ENCODE data around the gene MR1. TPM values are rescaled to one million over a fixed set of nuclear protein-coding genes. Genes with fewer than 3 reads are reported as not detected.
A peak's percentile ranks its signal among the peaks of the same experiment; 100 is the strongest.

Gene MR1
- polyA plus RNA-seq, 1 donor (not counting 4 experiments of a cell fraction or from before 2014, with no cell fraction given), result 32.3 TPM

DNA sequence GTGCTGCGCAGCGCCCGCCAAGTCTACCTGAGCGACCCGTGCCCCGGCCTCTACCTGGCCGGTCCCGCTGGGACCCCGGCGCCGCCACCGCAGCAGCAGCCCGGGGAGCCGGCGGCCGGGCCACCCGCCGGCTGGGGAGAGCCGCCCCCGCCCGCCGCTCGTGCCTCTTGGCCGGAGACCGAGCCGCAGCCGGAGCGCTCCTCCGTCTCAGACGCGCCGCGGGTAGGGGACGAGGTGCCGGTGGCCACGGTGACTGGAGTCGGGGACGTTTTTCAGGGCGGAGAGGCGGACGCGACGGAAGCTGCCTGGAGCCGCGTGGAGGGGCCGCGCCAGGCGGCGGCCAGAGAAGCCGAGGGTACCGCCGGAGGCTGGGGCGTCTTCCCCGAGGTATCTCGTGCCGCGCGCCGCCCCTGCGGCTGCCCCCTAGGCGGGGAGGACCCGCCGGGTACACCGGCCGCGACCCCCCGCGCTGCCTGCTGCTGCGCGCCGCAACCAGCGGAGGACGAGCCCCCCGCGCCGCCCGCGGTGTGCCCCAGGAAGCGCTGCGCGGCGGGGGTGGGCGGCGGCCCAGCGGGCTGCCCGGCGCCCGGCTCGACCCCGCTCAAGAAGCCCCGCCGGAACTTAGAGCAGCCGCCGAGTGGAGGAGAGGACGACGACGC lies 55.4 kb downstream of the MR1 start:
- peaks cover 33% of the 10 kb centered on the region for H3K4me1 ChIP-seq (ENCODE audit: control insufficient read depth, extremely low read depth, insufficient read depth, low read length)
- DNase-seq (ENCODE audit: low read depth, low spot score) (no peak), FAIRE-seq (no peak)
- H3K27ac ChIP-seq (ENCODE audit: control insufficient read depth, insufficient read depth, low read length), result peak overlapping the region; percentile 96
- peak overlapping the region; percentile 97 for H3K9ac ChIP-seq (ENCODE audit: control insufficient read depth, extremely low read depth, insufficient read depth, low read length)
- no peak overlapping the region for H2AFZ ChIP-seq (ENCODE audit: control insufficient read depth, low read length)
- H3K79me2 ChIP-seq (ENCODE audit: control insufficient read depth, insufficient read depth, low read length), result peaks cover 50% of the 10 kb centered on the region
- peak overlapping the region; percentile 81 to 96 (median 89) for H3K4me3 ChIP-seq (ENCODE audit: control insufficient read depth in 2 of 3, extremely low read depth in 1 of 3, insufficient read depth in 2 of 3, low read depth in 1 of 3, low read length in 3 of 3)
- H3K36me3 ChIP-seq (ENCODE audit: control insufficient read depth in 2 of 2, extremely low read depth in 1 of 2, insufficient read depth in 2 of 2, low read length in 2 of 2), result peaks cover 7 to 15% of the 10 kb centered on the region in 2 experiments
- no peaks in the 10 kb centered on the region for H3K9me3 ChIP-seq (ENCODE audit: control insufficient read depth, low read depth, low read length)
- peaks cover 4% of the 10 kb centered on the region for H3K9me1 ChIP-seq (ENCODE audit: control insufficient read depth, extremely low read depth, insufficient read depth, low read length)
- no peaks in the 10 kb centered on the region for H3K27me3 ChIP-seq (ENCODE audit: control insufficient read depth, extremely low read depth, insufficient read depth, low read length)
- dilution Hi-C loops (cut with MboI; ENCODE audit: extremely low pct_ligation_motif_present, low sequenced_read_pairs), result no loop called here
- H3K4me2 ChIP-seq (ENCODE audit: control insufficient read depth, extremely low read depth, insufficient read depth, low read depth, low read length), result peak overlapping the region; percentile 98
- TF ChIP-seq, protein P1, sequence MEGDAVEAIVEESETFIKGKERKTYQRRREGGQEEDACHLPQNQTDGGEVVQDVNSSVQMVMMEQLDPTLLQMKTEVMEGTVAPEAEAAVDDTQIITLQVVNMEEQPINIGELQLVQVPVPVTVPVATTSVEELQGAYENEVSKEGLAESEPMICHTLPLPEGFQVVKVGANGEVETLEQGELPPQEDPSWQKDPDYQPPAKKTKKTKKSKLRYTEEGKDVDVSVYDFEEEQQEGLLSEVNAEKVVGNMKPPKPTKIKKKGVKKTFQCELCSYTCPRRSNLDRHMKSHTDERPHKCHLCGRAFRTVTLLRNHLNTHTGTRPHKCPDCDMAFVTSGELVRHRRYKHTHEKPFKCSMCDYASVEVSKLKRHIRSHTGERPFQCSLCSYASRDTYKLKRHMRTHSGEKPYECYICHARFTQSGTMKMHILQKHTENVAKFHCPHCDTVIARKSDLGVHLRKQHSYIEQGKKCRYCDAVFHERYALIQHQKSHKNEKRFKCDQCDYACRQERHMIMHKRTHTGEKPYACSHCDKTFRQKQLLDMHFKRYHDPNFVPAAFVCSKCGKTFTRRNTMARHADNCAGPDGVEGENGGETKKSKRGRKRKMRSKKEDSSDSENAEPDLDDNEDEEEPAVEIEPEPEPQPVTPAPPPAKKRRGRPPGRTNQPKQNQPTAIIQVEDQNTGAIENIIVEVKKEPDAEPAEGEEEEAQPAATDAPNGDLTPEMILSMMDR (optimal IDR thresholded peaks at IDR 0.05 in 1 of 3, IDR thresholded peaks at IDR 0.05 in 1 of 3, conservative IDR thresholded peaks at IDR 0.05 in 1 of 3; ENCODE audit: extremely low read depth in 1 of 3, insufficient read depth in 2 of 3, low read length in 3 of 3), result no peak
- TF ChIP-seq EZH2 (IDR thresholded peaks at IDR 0.05; ENCODE audit: low read length), result no peak
- H4K20me1 ChIP-seq (ENCODE audit: control insufficient read depth, extremely low read depth, insufficient read depth, low read length), result peaks cover 25% of the 10 kb centered on the region

GRCh38 chr1:181089676-181090544 lies 56.1 kb downstream of the MR1 start:
- H3K27me3 ChIP-seq (ENCODE audit: control insufficient read depth, extremely low read depth, insufficient read depth, low read length), result no peaks in the 10 kb centered on the region
- dilution Hi-C loops (cut with MboI; ENCODE audit: extremely low pct_ligation_motif_present, low sequenced_read_pairs), result loop anchor here (5.0 kb wide), 1 partner anchor 77 kb away; no protein-coding TSS in a partner anchor
- H3K4me2 ChIP-seq (ENCODE audit: control insufficient read depth, extremely low read depth, insufficient read depth, low read depth, low read length), result peak overlapping the region; percentile 98
- H3K4me3 ChIP-seq (ENCODE audit: control insufficient read depth in 2 of 3, extremely low read depth in 1 of 3, insufficient read depth in 2 of 3, low read depth in 1 of 3, low read length in 3 of 3), result peak overlapping the region; percentile 81 to 96 (median 89)
- DNase-seq (ENCODE audit: low read depth, low spot score) (no peak), FAIRE-seq (no peak)
- no peak for TF ChIP-seq EZH2 (IDR thresholded peaks at IDR 0.05; ENCODE audit: low read length)
- TF ChIP-seq, protein P1 (optimal IDR thresholded peaks at IDR 0.05 in 1 of 3, IDR thresholded peaks at IDR 0.05 in 1 of 3, conservative IDR thresholded peaks at IDR 0.05 in 1 of 3; ENCODE audit: extremely low read depth in 1 of 3, insufficient read depth in 2 of 3, low read length in 3 of 3), result no peak
- H3K4me1 ChIP-seq (ENCODE audit: control insufficient read depth, extremely low read depth, insufficient read depth, low read length), result peaks cover 33% of the 10 kb centered on the region
- peaks cover 4% of the 10 kb centered on the region for H3K9me1 ChIP-seq (ENCODE audit: control insufficient read depth, extremely low read depth, insufficient read depth, low read length)
- H3K9me3 ChIP-seq (ENCODE audit: control insufficient read depth, low read depth, low read length), result no peaks in the 10 kb centered on the region
- peaks cover 7 to 15% of the 10 kb centered on the region in 2 experiments for H3K36me3 ChIP-seq (ENCODE audit: control insufficient read depth in 2 of 2, extremely low read depth in 1 of 2, insufficient read depth in 2 of 2, low read length in 2 of 2)
- H4K20me1 ChIP-seq (ENCODE audit: control insufficient read depth, extremely low read depth, insufficient read depth, low read length), result peaks cover 25% of the 10 kb centered on the region
- peak overlapping the region; percentile 96 for H3K27ac ChIP-seq (ENCODE audit: control insufficient read depth, insufficient read depth, low read length)
- no peak overlapping the region for H2AFZ ChIP-seq (ENCODE audit: control insufficient read depth, low read length)
- peaks cover 50% of the 10 kb centered on the region for H3K79me2 ChIP-seq (ENCODE audit: control insufficient read depth, insufficient read depth, low read length)
- H3K9ac ChIP-seq (ENCODE audit: control insufficient read depth, extremely low read depth, insufficient read depth, low read length), result peak overlapping the region; percentile 97
